Stimulated activated CD4-positive, alpha-beta T cell treated with anti-CD3 and anti-CD28 coated beads, Interleukin-4, amount 100 ng/mL, for 1 hour (primary cell): ENCODE results near the gene TSC22D2.

Experiments
- DNase-seq: peaks from one replicate; pipeline ENCODE4 v3.0.0-alpha.2; 2020

The TSC22D2 gene

DNA sequence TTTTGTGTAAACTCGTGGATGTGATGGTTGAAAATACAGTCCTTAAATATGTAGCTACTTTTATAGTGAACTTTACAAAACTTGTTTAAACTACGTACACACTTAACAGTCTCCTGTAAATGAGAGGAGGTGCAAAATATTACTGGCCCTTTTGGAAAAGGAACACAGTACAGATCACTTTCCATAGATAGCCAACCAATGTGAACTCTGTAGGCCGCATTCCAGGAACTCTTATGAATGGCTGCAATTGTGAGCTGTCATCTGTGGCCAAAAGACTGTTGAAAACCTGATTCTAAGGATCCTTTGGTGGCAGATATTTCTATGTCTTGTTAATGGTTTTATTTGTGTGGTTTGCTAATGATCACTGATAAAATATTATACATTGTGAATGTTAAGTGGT, 6.2 kb downstream of the TSC22D2 start:
- no peak for DNase-seq

DNA sequence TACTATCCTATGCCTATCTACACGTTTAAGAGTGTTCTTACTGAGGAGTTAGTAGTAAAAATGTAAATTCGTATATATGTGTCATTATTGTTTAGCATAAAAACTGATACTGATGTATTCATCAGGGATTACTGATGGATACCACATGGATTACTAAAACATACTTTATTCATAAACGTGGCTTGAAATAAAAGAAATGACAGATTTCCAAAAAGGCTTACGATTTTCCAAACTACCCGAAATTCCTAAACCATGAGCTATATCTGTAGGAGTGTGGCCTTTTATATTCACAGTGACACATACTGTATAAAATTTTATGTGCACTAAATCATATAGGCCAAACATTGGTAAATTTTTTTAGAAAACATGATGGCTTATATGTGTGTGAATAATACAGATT, 6.9 kb downstream of the TSC22D2 start:
- no peak for DNase-seq

DNA sequence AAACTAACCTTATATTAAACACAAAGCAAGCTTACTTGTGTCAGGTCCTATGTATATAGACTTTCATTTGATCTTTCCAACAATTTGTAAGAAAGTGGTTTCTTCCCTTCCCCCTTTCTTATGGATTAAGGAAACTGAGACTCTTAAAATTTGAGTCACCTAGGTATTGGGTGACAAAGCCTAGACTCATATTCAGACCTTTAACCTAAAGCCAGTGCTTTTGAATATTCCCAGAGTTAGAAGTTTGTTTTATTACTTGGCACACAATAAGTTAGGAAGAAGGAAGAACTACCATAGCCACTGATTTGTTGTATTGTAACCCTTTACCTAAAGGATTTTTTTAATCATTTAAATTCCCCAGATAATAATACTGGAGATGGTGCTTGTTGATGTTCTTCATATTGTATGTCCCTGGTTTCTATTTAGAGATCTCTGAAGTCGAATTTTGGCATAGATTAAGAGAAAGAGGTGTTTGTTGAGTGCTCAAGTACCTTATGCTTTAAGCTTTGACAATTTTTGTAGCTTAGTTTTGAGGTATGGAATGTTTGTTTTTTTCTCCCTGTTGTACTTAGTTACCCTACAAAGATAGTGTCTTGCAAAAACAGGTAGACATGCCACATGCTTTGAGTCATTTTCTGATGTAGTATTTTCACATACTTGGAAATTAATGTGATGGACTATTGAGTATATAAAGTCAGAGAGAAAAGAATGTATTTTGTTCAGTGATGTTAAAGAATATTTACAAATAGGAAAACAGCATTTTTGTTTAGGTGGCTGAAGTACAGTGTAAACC, 11.2 kb downstream of the TSC22D2 start:
- DNase-seq = no peak

- no peak for DNase-seq
Observed at GRCh38 chr3:150419959-150420358, 11.9 kb downstream of the TSC22D2 start.

GRCh38 chr3:150421256-150421655, 13.2 kb downstream of the TSC22D2 start:
- DNase-seq = no peak

- DNase-seq = no peak
Observed at GRCh38 chr3:150421799-150422548, 13.9 kb downstream of the TSC22D2 start.

GRCh38 chr3:150422907-150423306, 14.8 kb downstream of the TSC22D2 start:
- DNase-seq = no peak

DNA sequence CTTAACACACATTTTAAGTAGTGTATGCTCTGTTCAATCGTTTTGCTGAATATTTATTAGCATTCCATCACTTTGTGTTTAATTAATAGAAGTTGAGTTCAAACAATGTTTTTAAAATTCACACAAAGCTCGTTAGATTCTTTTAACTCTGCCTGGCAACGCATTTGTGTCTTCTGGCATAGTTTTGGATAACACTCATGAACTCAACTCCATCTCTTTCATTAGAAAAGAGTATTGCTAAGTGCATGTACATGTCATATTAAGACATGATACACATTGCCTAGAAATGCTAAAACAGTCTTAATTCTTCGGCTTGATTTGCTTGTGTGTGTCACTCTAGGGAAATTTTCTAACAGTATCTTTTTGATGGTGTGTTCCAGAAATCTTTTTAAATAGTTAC, 15.7 kb downstream of the TSC22D2 start:
- DNase-seq = no peak

- DNase-seq = no peak
Observed at GRCh38 chr3:150426292-150426691, 18.2 kb downstream of the TSC22D2 start.

GRCh38 chr3:150428562-150428961, 20.5 kb downstream of the TSC22D2 start:
- no peak for DNase-seq

DNA sequence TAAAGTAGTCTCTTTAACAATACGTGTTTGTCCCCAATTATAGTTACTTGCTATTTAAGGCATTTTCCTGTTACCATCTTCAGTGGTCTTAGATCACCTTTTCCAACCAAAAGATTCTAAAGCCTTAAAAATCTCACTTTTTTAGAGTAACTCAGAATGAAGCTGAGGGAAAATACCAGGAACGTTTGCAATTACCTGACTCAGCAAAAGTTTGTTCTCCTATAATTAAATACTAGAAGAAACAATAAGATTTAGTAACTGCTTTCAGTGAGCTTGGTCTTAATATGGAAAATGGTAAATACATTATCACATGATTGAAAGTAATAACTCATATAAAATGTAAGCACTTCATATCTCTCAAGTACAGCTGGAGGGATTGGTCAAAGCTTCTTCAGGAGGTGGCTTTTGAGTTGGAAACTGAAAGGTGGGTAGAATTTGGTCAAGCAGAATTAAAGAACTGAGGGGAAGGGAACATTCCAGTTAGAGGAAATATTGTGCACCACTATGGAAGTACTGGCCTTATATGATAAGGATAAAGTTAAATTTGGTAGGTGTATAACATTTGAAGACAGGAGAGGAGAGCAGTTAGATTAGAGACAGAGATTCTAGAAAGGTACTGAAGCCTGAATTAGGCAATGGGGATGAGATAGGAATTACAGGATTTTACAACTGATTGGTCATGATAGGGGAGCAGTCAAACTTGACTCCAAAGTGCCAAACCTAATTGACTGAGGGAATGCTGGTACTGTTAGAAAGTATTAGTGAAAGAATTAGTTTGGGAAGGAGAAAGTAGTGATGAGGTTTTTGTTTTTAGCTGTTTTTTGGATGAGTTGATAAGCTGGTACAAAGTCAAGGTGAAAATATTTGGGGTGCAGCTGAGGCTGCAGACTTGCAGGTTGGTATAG, 21.9 kb downstream of the TSC22D2 start:
- no peak for DNase-seq

DNA sequence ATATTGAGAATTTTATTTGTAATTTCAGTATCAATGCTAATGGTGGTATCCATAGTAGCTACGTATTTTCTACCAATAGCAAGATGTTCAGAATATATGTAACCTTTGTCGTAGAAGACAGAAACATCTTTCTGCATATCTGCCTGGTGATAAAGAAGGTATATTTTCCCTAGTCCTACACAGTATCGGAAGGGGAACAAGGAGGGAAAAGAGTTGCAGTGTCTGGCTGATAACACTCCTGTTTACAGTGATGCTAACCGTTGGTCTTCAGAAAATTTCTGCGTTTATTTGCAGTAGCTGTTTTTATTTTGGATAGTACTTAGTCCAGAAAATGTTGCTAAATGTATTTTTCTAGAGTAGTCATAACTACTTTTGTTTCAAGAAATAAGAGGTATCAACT, 25.2 kb downstream of the TSC22D2 start:
- no peak for DNase-seq

DNA sequence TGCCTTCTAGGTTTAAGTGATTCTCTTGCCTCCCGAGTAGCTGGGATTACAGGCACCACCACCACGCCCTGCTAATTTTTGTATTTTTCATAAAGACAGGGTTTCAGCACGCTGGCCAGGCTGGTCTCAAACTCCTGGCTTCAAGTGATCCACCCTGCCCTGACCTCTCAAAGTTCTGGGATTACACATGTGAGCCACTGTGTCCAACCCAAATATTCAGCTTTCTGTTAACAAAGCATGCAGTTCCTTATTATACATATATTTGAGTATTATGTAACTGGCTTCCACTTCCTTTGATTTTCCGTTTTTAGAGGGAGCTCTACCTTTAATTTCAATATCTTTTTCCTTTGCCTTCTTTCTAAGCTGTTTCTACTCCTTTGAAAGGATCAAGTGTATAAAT, 26.1 kb downstream of the TSC22D2 start:
- DNase-seq = no peak

DNA sequence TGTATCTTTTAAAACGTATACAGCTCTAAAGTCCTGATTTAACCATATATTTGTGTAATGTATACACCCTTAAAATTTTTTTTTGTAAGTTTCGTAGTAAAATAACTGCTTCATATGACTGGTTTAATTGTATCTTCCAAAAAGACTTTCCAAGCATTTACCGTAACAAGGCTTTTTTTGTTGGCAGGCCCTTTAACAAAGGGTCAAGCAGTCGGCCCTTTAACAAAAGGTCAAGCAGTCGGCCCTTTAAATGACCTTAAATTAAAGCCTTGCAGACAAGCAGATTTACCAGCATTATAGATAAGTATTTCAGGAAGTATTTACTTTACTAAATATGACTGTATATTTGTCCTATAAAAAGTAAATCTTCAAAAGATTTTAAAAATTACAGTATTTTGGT, 28.1 kb downstream of the TSC22D2 start:
- no peak for DNase-seq

DNA sequence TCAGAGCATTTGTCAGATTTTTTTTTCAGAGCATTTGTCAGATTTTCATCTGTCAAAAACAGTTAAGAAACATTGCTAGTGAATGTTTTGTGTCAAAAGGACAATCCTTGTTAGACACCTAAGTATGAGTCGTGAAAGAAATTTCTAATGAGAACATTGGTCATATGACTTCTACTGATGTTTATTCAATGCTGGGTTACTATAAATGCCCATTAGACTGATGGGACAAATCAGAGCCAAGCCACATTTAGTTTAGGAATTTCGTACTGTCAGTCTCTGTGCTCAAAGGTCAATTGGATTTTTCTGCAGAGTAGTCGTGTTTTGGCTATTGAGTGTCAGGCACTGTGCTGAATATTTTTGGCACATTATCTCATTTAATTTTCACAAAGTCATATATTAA, 31.6 kb downstream of the TSC22D2 start:
- no peak for DNase-seq

GRCh38 chr3:150443331-150443741, 35.2 kb downstream of the TSC22D2 start:
- no peak for DNase-seq

GRCh38 chr3:150444371-150444770, 36.3 kb downstream of the TSC22D2 start:
- DNase-seq = no peak

DNA sequence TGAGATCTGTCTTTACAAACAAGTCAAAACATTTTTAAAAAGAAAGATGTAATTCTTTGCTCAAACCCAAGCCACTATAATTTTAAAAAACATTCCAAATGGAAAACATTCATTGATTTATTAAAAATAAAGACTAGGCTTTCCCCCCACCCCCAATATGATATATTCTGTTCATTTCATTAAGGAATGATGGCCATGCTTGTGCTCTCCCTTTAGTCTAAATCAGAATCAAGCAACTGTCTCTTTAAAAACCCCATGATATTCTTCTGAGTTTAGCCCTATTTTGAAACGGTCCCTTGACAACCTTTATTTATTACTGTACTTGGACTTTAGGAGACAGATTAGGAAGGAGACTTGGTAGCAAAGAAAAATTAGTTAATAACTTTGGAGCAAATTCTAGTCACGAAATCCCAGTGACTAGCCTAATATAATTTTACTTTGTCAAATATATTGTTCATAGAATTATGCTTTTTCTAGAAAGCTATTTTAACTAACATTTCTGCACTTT, 38.4 kb downstream of the TSC22D2 start:
- DNase-seq = no peak

GRCh38 chr3:150447084-150447483, 39.0 kb downstream of the TSC22D2 start:
- DNase-seq = no peak

GRCh38 chr3:150447631-150448465, 39.8 kb downstream of the TSC22D2 start:
- no peak for DNase-seq

- DNase-seq = no peak
Observed at GRCh38 chr3:150449169-150449721, 41.1 kb downstream of the TSC22D2 start.

DNA sequence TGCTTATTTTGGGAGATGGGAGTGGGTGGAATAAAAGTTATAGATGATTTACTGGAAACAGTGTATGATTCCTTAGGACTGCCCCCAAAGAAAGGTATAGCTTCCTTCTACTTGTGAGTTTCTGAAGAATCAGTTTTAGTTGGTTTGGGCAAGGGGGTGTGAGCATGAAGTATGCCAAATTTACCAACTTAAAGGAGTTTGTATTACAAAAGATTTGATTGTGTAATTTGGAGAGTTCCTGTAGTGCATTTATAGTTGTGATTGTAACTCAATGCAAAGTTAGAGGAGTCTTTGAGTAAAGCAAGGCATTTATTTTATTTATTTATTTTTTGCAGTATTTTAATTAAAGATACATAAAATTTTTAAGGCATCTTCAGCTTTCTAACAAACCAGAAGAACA, 42.8 kb downstream of the TSC22D2 start:
- no peak for DNase-seq
